Measurements from ENCODE around the gene CPN2. TPM values are rescaled to one million over a fixed set of nuclear protein-coding genes. Genes with fewer than 3 reads are reported as not detected.

The CPN2 gene
- total and polyA plus RNA-seq, 10 of the 15 experiments (the other 5 are each of a cell fraction or from before 2014, with no cell fraction given) = not detected

DNA sequence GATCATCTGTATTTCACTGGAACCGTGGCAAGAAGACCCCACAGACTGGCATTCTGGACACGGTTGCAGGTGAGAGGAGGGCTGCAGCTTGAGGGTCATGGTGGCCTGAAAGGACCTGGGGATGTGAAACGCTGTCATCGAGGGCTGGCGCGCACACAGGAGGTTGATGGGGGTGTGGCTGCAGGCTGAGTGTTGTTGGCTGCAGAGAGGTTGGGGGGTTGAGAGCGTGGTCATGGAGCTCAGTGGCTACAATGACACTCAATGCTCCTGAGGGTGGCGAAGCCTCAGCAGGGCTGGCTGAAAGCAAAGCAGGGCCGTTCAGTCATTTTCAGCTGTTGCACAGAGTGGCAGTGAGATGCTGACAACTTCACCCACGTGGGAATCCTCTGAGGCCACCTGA is 21.0 kb downstream of the CPN2 start (continued):
- TF ChIP-seq WRNIP1 (IDR thresholded peaks at IDR 0.05; ENCODE audit: borderline replicate concordance, low read depth, low read length) = no peak
- no peak for TF ChIP-seq ZZZ3 (IDR thresholded peaks at IDR 0.05; ENCODE audit: control insufficient read depth, insufficient read length, low read depth)

DNA sequence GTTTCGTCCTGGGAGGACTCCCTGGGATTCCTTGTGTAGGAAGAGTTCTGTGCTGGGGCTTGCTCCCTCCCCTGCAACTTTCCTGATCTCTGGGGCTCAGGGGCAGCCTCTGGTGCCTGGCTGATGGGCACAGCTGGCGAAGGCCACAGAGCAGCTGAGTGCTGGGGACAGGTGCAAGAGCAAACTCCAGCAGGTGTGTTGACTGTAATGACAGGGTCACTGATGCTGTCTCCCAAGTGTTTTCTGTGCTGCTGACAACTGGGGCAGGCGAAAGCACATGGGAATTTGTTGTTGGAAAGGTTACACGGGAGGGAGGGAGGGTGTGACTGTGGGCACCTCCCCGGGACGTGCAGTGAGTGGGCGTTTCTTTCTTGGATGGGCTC is 21.6 kb downstream of the CPN2 start:
- ChIA-PET RAD21 (ENCODE audit: unreplicated experiment) (no interaction called here), POLR2A (no interaction called here), SMC1A (ENCODE audit: uncharacterized antibody, unreplicated experiment) (interaction anchor here (0.9 to 1.4 kb wide), 3 partner anchors 14 to 244 kb away, joined by 3 to 4 read pairs (median 3); no protein-coding TSS in a partner anchor), CTCF (interaction anchor here (0.8 to 1.9 kb wide), 3 partner anchors 14 to 76 kb away, joined by 3 to 7 read pairs (median 5); no protein-coding TSS in a partner anchor)
- in situ Hi-C loops (cut with MboI) (no loop called here), intact Hi-C loops (cut with micrococcal nuclease; ENCODE audit: unreplicated experiment) (no loop called here)
- Histone ChIP-seq H3K27ac (ENCODE audit: control insufficient read depth, insufficient read depth) (no peak overlapping the region), H4K20me1 (ENCODE audit: control insufficient read depth, insufficient read depth) (no peaks in the 10 kb centered on the region), H3K9me3 (replicated peaks; ENCODE audit: control insufficient read depth, insufficient read depth, low read length) (peaks cover 3% of the 10 kb centered on the region; the same call in 2 of the 3 replicates), H3K4me1 (ENCODE audit: control insufficient read depth, insufficient read depth, low read length) (no peaks in the 10 kb centered on the region; the same call in 1 of the 2 replicates), H3K9ac (ENCODE audit: control insufficient read depth, insufficient read depth, low read length) (no peak overlapping the region), H3K4me2 (ENCODE audit: control insufficient read depth, insufficient read depth) (no peak overlapping the region), H3K4me3 (no peak overlapping the region), H3K79me2 (ENCODE audit: control insufficient read depth, insufficient read depth, low read length) (no peaks in the 10 kb centered on the region), H2AFZ (ENCODE audit: control insufficient read depth, low read depth, low read length) (no peak overlapping the region), H3K36me3 (ENCODE audit: control insufficient read depth in 2 of 2, insufficient read depth in 2 of 2, low read length in 1 of 2) (no peaks in the 10 kb centered on the region), H3K27me3 (replicated peaks in 1 of 2; ENCODE audit: control insufficient read depth in 2 of 2, insufficient read depth in 2 of 2, low read length in 1 of 2) (peaks cover 0 to 7% of the 10 kb centered on the region in 2 experiments; a peak in 3 of 4 replicates)
- no peak for FAIRE-seq
- BruUV-seq (replicated peaks) = no TSS peak
- TF ChIP-seq POLR2AphosphoS2 (IDR thresholded peaks at IDR 0.05; ENCODE audit: low read depth, low read length) = no peak
- TF ChIP-seq TARDBP (IDR thresholded peaks at IDR 0.05; ENCODE audit: borderline replicate concordance) = no peak
- no peak for TF ChIP-seq CBX3 (IDR thresholded peaks at IDR 0.05; ENCODE audit: borderline replicate concordance, low read depth)
- TF ChIP-seq, protein P1, sequence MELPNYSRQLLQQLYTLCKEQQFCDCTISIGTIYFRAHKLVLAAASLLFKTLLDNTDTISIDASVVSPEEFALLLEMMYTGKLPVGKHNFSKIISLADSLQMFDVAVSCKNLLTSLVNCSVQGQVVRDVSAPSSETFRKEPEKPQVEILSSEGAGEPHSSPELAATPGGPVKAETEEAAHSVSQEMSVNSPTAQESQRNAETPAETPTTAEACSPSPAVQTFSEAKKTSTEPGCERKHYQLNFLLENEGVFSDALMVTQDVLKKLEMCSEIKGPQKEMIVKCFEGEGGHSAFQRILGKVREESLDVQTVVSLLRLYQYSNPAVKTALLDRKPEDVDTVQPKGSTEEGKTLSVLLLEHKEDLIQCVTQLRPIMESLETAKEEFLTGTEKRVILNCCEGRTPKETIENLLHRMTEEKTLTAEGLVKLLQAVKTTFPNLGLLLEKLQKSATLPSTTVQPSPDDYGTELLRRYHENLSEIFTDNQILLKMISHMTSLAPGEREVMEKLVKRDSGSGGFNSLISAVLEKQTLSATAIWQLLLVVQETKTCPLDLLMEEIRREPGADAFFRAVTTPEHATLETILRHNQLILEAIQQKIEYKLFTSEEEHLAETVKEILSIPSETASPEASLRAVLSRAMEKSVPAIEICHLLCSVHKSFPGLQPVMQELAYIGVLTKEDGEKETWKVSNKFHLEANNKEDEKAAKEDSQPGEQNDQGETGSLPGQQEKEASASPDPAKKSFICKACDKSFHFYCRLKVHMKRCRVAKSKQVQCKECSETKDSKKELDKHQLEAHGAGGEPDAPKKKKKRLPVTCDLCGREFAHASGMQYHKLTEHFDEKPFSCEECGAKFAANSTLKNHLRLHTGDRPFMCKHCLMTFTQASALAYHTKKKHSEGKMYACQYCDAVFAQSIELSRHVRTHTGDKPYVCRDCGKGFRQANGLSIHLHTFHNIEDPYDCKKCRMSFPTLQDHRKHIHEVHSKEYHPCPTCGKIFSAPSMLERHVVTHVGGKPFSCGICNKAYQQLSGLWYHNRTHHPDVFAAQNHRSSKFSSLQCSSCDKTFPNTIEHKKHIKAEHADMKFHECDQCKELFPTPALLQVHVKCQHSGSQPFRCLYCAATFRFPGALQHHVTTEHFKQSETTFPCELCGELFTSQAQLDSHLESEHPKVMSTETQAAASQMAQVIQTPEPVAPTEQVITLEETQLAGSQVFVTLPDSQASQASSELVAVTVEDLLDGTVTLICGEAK (IDR thresholded peaks at IDR 0.05; ENCODE audit: borderline replicate concordance) = no peak
- no peak for TF ChIP-seq CBX5 (IDR thresholded peaks at IDR 0.05; ENCODE audit: low read depth)
- TF ChIP-seq, protein P2, sequence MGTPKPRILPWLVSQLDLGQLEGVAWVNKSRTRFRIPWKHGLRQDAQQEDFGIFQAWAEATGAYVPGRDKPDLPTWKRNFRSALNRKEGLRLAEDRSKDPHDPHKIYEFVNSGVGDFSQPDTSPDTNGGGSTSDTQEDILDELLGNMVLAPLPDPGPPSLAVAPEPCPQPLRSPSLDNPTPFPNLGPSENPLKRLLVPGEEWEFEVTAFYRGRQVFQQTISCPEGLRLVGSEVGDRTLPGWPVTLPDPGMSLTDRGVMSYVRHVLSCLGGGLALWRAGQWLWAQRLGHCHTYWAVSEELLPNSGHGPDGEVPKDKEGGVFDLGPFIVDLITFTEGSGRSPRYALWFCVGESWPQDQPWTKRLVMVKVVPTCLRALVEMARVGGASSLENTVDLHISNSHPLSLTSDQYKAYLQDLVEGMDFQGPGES (IDR thresholded peaks at IDR 0.05) = no peak
- no peak for TF ChIP-seq NBN (IDR thresholded peaks at IDR 0.05)
- DNase-seq (ENCODE audit: low read depth, low spot score) = no peak
- no peak for ATAC-seq
- 32% methylated on average over 7 of the region's 7 CpGs for WGBS (ENCODE audit: insufficient coverage, insufficient replicate concordance, low lambda C conversion rate, missing lambda C conversion rate)
